ENCODE data around the gene FLII.

Gene FLII

GRCh38 chr17:18263885-18264682, 5.5 kb upstream of the FLII start:
- TF ChIP-seq GATA2 (IDR thresholded peaks at IDR 0.05; ENCODE audit: low read depth, low read length), result no peak
- no peak for TF ChIP-seq GATA3 (IDR thresholded peaks at IDR 0.05; ENCODE audit: low read depth, low read length)

GRCh38 chr17:18262641-18263040, 4.1 kb upstream of the FLII start:
- TF ChIP-seq GATA2 (IDR thresholded peaks at IDR 0.05; ENCODE audit: low read depth, low read length), result no peak
- no peak for TF ChIP-seq GATA3 (IDR thresholded peaks at IDR 0.05; ENCODE audit: low read depth, low read length)

GRCh38 chr17:18262111-18262510, 3.6 kb upstream of the FLII start:
- no peak for TF ChIP-seq GATA3 (IDR thresholded peaks at IDR 0.05; ENCODE audit: low read depth, low read length)
- TF ChIP-seq GATA2 (IDR thresholded peaks at IDR 0.05; ENCODE audit: low read depth, low read length), result no peak

- TF ChIP-seq GATA2 (IDR thresholded peaks at IDR 0.05; ENCODE audit: low read depth, low read length) (no peak), GATA3 (IDR thresholded peaks at IDR 0.05; ENCODE audit: low read depth, low read length) (no peak)
Observed at GRCh38 chr17:18261659-18262058, 3.1 kb upstream of the FLII start.

GRCh38 chr17:18261146-18261515, 2.6 kb upstream of the FLII start:
- TF ChIP-seq GATA3 (IDR thresholded peaks at IDR 0.05; ENCODE audit: low read depth, low read length) (no peak), GATA2 (IDR thresholded peaks at IDR 0.05; ENCODE audit: low read depth, low read length) (no peak)

- no peak for TF ChIP-seq GATA2 (IDR thresholded peaks at IDR 0.05; ENCODE audit: low read depth, low read length)
- TF ChIP-seq GATA3 (IDR thresholded peaks at IDR 0.05; ENCODE audit: low read depth, low read length), result no peak
Observed at GRCh38 chr17:18260332-18261145, 2.0 kb upstream of the FLII start, which contains the start of gene MIEF2. Gene MIEF2, plus strand, starts transcription at chr17:18260662. Its CDS starts 2,059 bp downstream, at chr17:18262721.

GRCh38 chr17:18259621-18260331, 1.2 kb upstream of the FLII start:
- TF ChIP-seq GATA3 (IDR thresholded peaks at IDR 0.05; ENCODE audit: low read depth, low read length) (no peak), GATA2 (IDR thresholded peaks at IDR 0.05; ENCODE audit: low read depth, low read length) (no peak)

GRCh38 chr17:18257982-18258355, 569 bp downstream of the FLII start:
- TF ChIP-seq GATA3 (IDR thresholded peaks at IDR 0.05; ENCODE audit: low read depth, low read length) (no peak), GATA2 (IDR thresholded peaks at IDR 0.05; ENCODE audit: low read depth, low read length) (no peak)

- no peak for TF ChIP-seq GATA2 (IDR thresholded peaks at IDR 0.05; ENCODE audit: low read depth, low read length)
- no peak for TF ChIP-seq GATA3 (IDR thresholded peaks at IDR 0.05; ENCODE audit: low read depth, low read length)
Observed at GRCh38 chr17:18257268-18257981, 1.1 kb downstream of the FLII start.

- TF ChIP-seq GATA3 (IDR thresholded peaks at IDR 0.05; ENCODE audit: low read depth, low read length) (no peak), GATA2 (IDR thresholded peaks at IDR 0.05; ENCODE audit: low read depth, low read length) (no peak)
Observed at GRCh38 chr17:18256776-18257175, 1.8 kb downstream of the FLII start.

- TF ChIP-seq GATA3 (IDR thresholded peaks at IDR 0.05; ENCODE audit: low read depth, low read length) (no peak), GATA2 (IDR thresholded peaks at IDR 0.05; ENCODE audit: low read depth, low read length) (no peak)
Observed at GRCh38 chr17:18256351-18256750, 2.2 kb downstream of the FLII start.

GRCh38 chr17:18254888-18255649, 3.5 kb downstream of the FLII start:
- TF ChIP-seq GATA3 (IDR thresholded peaks at IDR 0.05; ENCODE audit: low read depth, low read length) (no peak), GATA2 (IDR thresholded peaks at IDR 0.05; ENCODE audit: low read depth, low read length) (no peak)
